ENCODE results near the gene BPIFA3.
A peak's percentile ranks its signal among the peaks of the same experiment; 100 is the strongest.

DNA sequence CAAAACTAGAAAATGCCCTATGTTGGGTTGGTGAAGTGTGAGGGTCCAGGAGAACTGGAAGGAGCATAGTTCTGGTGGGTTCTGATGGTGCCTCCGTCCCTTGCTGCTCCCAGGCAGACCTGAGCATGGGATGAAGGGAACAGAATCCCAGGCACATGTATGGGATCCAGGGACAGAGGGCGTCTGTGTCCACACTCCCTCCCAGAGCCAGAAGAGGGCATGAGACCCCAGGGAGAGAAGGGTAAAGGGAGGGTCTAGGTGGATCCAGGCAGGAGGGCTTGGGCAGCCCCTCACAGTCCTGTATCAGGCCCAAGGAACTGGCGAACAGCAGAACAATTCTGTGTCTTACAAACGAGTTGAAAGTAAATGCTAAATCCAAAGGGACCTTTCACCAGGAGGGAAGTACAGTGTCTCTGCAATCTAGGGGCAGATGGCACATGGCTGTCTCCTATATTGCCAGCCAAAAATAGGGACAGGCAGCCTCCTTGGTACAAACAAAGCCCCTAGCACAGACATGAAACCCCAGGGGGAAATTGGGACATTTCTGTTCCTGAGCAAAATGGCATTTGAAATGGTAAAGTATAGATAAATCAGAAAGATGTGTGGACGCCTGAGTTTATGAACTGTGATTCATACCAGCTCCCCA lies 16.1 kb downstream of the BPIFA3 start:
- TF ChIP-seq GATAD2A (IDR thresholded peaks at IDR 0.05) (no peak), POLR2AphosphoS5 (IDR thresholded peaks at IDR 0.05; ENCODE audit: control insufficient read depth, insufficient read depth, low read depth, low read length) (no peak), NR2C2 (CRISPR knock-in tag; IDR thresholded peaks at IDR 0.05) (no peak), NR2C2 (tag; IDR thresholded peaks at IDR 0.05) (no peak), ZNF282 (CRISPR knock-in tag; IDR thresholded peaks at IDR 0.05) (no peak), CBX3 (IDR thresholded peaks at IDR 0.05; ENCODE audit: borderline replicate concordance in 1 of 2, low read length in 2 of 2) (no peak), HOXB6 (CRISPR knock-in tag; IDR thresholded peaks at IDR 0.05; ENCODE audit: borderline replicate concordance) (no peak), EP300 (IDR thresholded peaks at IDR 0.05; ENCODE audit: low read length) (no peak), SOX6 (IDR thresholded peaks at IDR 0.05) (no peak), BRCA1 (IDR thresholded peaks at IDR 0.05) (no peak), BRCA1 (CRISPR knock-in tag; IDR thresholded peaks at IDR 0.05) (no peak)
- TF ChIP-seq, protein P1, sequence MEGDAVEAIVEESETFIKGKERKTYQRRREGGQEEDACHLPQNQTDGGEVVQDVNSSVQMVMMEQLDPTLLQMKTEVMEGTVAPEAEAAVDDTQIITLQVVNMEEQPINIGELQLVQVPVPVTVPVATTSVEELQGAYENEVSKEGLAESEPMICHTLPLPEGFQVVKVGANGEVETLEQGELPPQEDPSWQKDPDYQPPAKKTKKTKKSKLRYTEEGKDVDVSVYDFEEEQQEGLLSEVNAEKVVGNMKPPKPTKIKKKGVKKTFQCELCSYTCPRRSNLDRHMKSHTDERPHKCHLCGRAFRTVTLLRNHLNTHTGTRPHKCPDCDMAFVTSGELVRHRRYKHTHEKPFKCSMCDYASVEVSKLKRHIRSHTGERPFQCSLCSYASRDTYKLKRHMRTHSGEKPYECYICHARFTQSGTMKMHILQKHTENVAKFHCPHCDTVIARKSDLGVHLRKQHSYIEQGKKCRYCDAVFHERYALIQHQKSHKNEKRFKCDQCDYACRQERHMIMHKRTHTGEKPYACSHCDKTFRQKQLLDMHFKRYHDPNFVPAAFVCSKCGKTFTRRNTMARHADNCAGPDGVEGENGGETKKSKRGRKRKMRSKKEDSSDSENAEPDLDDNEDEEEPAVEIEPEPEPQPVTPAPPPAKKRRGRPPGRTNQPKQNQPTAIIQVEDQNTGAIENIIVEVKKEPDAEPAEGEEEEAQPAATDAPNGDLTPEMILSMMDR (IDR thresholded peaks at IDR 0.05 in 2 of 3, conservative IDR thresholded peaks at IDR 0.05 in 1 of 3; ENCODE audit: insufficient read depth in 2 of 3, low read depth in 1 of 3, low read length in 3 of 3), result peak; percentile 31 to 39 (median 38); a peak in 3 of 6 replicates
- TF ChIP-seq, protein P2, sequence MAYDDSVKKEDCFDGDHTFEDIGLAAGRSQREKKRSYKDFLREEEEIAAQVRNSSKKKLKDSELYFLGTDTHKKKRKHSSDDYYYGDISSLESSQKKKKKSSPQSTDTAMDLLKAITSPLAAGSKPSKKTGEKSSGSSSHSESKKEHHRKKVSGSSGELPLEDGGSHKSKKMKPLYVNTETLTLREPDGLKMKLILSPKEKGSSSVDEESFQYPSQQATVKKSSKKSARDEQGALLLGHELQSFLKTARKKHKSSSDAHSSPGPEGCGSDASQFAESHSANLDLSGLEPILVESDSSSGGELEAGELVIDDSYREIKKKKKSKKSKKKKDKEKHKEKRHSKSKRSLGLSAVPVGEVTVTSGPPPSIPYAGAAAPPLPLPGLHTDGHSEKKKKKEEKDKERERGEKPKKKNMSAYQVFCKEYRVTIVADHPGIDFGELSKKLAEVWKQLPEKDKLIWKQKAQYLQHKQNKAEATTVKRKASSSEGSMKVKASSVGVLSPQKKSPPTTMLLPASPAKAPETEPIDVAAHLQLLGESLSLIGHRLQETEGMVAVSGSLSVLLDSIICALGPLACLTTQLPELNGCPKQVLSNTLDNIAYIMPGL (CRISPR knock-in tag; IDR thresholded peaks at IDR 0.05), result no peak
- TF ChIP-seq, protein P3, sequence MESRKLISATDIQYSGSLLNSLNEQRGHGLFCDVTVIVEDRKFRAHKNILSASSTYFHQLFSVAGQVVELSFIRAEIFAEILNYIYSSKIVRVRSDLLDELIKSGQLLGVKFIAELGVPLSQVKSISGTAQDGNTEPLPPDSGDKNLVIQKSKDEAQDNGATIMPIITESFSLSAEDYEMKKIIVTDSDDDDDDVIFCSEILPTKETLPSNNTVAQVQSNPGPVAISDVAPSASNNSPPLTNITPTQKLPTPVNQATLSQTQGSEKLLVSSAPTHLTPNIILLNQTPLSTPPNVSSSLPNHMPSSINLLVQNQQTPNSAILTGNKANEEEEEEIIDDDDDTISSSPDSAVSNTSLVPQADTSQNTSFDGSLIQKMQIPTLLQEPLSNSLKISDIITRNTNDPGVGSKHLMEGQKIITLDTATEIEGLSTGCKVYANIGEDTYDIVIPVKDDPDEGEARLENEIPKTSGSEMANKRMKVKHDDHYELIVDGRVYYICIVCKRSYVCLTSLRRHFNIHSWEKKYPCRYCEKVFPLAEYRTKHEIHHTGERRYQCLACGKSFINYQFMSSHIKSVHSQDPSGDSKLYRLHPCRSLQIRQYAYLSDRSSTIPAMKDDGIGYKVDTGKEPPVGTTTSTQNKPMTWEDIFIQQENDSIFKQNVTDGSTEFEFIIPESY (CRISPR knock-in tag; IDR thresholded peaks at IDR 0.05), result no peak
- TF ChIP-seq, protein P4, sequence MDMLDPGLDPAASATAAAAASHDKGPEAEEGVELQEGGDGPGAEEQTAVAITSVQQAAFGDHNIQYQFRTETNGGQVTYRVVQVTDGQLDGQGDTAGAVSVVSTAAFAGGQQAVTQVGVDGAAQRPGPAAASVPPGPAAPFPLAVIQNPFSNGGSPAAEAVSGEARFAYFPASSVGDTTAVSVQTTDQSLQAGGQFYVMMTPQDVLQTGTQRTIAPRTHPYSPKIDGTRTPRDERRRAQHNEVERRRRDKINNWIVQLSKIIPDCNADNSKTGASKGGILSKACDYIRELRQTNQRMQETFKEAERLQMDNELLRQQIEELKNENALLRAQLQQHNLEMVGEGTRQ (CRISPR knock-in tag; IDR thresholded peaks at IDR 0.05), result no peak

All from K562 (cell line).